SU-DHL-6 (cell line): ENCODE results near the gene AGAP1.

Experiments
- EZH2phosphoT487 ChIP-seq: fragments of 200-600 bp; sonication (generic), shearing (Covaris generic); conservative IDR thresholded peaks from 2 replicates; pipeline ENCODE4 v1.6.1; 2018; ENCODE audit warnings: mild to moderate bottlenecking, antibody characterized with exemption, low read length, moderate library complexity, mixed read lengths
- TF ChIP-seq, protein P1 (sequence below): fragments of 200-600 bp; sonication (generic); IDR thresholded peaks from one replicate; pipeline ENCODE4 v1.5.1; 2017; ENCODE audit warnings: antibody characterized with exemption, mild to moderate bottlenecking, low read length, moderate library complexity; ENCODE audit not compliant: insufficient read depth, poor library complexity, severe bottlenecking

DNA sequence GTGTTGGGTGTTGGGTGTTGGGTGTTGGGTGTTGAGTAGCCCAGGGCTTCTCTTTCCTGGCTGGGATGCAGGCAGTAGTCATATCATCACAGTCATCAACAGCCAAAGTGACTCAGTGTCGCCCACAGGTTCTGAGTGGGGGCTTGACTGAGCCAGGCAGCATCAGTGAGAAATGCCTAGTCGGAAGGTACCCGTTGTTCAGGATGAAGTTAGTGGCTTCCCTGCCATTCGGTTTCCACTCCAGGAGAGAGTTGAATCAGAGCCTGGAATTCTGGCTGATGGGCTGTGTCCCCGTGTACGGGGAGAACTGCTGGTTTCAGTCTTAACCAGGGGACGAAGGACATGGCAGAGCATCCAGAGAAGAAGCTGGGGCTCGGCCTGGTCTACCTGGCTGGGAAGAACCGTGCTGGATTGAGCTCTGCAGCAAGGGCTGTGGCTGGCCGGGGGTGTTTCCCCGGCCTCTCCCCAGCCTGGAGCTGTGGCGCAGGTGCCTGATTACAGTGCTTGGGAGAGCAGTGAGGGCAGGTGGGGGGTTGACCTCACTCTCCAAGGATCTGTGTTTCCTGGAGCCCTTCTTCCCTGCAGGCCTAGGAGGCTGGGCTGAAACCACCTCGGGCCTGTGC lies 49.4 kb downstream of the AGAP1 start:
- TF ChIP-seq, protein P1, sequence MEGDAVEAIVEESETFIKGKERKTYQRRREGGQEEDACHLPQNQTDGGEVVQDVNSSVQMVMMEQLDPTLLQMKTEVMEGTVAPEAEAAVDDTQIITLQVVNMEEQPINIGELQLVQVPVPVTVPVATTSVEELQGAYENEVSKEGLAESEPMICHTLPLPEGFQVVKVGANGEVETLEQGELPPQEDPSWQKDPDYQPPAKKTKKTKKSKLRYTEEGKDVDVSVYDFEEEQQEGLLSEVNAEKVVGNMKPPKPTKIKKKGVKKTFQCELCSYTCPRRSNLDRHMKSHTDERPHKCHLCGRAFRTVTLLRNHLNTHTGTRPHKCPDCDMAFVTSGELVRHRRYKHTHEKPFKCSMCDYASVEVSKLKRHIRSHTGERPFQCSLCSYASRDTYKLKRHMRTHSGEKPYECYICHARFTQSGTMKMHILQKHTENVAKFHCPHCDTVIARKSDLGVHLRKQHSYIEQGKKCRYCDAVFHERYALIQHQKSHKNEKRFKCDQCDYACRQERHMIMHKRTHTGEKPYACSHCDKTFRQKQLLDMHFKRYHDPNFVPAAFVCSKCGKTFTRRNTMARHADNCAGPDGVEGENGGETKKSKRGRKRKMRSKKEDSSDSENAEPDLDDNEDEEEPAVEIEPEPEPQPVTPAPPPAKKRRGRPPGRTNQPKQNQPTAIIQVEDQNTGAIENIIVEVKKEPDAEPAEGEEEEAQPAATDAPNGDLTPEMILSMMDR = no peak
- no peak for TF ChIP-seq EZH2phosphoT487
